Skeletal muscle satellite cell (primary cell): ENCODE measurements around the gene RHOC.

Experiments used
- H3K27me3 ChIP-seq: 2 replicates; pipeline ENCODE4 v1.7.0; 2013; ENCODE audit warnings: low read length; ENCODE audit not compliant: control insufficient read depth, insufficient read depth
- H3K36me3 ChIP-seq: 2 replicates; pipeline ENCODE4 v1.7.0; 2013; ENCODE audit warnings: mild to moderate bottlenecking, control low read depth, low read length; ENCODE audit not compliant: insufficient read depth
- H3K4me1 ChIP-seq: 2 replicates; pipeline ENCODE4 v1.7.0; 2013; ENCODE audit warnings: low read length; ENCODE audit not compliant: control insufficient read depth, insufficient read depth
- H3K4me2 ChIP-seq: 2 replicates; pipeline ENCODE4 v1.7.0; 2013; ENCODE audit warnings: mild to moderate bottlenecking, low read length
- H3K4me3 ChIP-seq: 2 replicates; pipeline ENCODE4 v1.7.0; 2013; ENCODE audit warnings: low read length
- H3K9ac ChIP-seq: 2 replicates; pipeline ENCODE4 v1.7.0; 2013; ENCODE audit warnings: mild to moderate bottlenecking, low read depth, low read length, moderate library complexity
- H3K9me3 ChIP-seq: replicated peaks from 2 replicates; pipeline ENCODE4 v1.7.0; 2013; ENCODE audit warnings: mild to moderate bottlenecking, control low read depth, low read length

Gene RHOC

GRCh38 chr1:112674440-112674985, 32.4 kb downstream of the RHOC start, which contains the start of gene MOV10:
MOV10 (plus strand) TSS chr1:112674659; CDS start chr1:112674913, 254 bp downstream.
- Histone ChIP-seq H3K36me3 (peaks cover 28% of the 10 kb centered on the region), H3K4me3 (peak within 1 kb of the TSS; percentile 80), H3K4me1 (peaks cover 22% of the 10 kb centered on the region)

GRCh38 chr1:112673592-112674439, 33.1 kb downstream of the RHOC start:
- peaks cover 35% of the 10 kb centered on the region for H3K36me3 ChIP-seq
- peak overlapping the region; percentile 80 for H3K4me3 ChIP-seq
- peaks cover 22% of the 10 kb centered on the region for H3K4me1 ChIP-seq
- peak overlapping the region; percentile 86 for H3K9ac ChIP-seq
- peak overlapping the region; percentile 93 for H3K4me2 ChIP-seq
- H3K9me3 ChIP-seq = no peaks in the 10 kb centered on the region
- no peaks in the 10 kb centered on the region for H3K27me3 ChIP-seq

More at GRCh38 chr1:112674440-112674985, 32.4 kb downstream of the RHOC start, which contains the start of gene MOV10:
- no peaks in the 10 kb centered on the region for H3K9me3 ChIP-seq
- peak within 1 kb of the TSS; percentile 86 for H3K9ac ChIP-seq
- peak within 1 kb of the TSS; percentile 93 for H3K4me2 ChIP-seq
- H3K27me3 ChIP-seq = no peaks in the 10 kb centered on the region

- Histone ChIP-seq H3K4me1 (peaks cover 22% of the 10 kb centered on the region), H3K9ac (no peak overlapping the region), H3K4me3 (no peak overlapping the region), H3K36me3 (peaks cover 37% of the 10 kb centered on the region), H3K9me3 (no peaks in the 10 kb centered on the region), H3K4me2 (no peak overlapping the region), H3K27me3 (no peaks in the 10 kb centered on the region)
Measured at GRCh38 chr1:112672842-112673241, 34.1 kb downstream of the RHOC start.

GRCh38 chr1:112672009-112672408, 34.9 kb downstream of the RHOC start:
- Histone ChIP-seq H3K4me2 (no peak overlapping the region), H3K9me3 (no peaks in the 10 kb centered on the region), H3K4me1 (peaks cover 22% of the 10 kb centered on the region), H3K9ac (no peak overlapping the region), H3K36me3 (peaks cover 45% of the 10 kb centered on the region), H3K4me3 (no peak overlapping the region), H3K27me3 (no peaks in the 10 kb centered on the region)

- no peaks in the 10 kb centered on the region for H3K9me3 ChIP-seq
- no peak overlapping the region for H3K4me3 ChIP-seq
- H3K9ac ChIP-seq = no peak overlapping the region
- H3K4me1 ChIP-seq = no peaks in the 10 kb centered on the region
- peaks cover 80% of the 10 kb centered on the region for H3K36me3 ChIP-seq
- no peaks in the 10 kb centered on the region for H3K27me3 ChIP-seq
- H3K4me2 ChIP-seq = no peak overlapping the region
Measured at GRCh38 chr1:112666946-112667345, 40.0 kb downstream of the RHOC start.

- Histone ChIP-seq H3K9me3 (no peaks in the 10 kb centered on the region), H3K4me3 (no peak overlapping the region), H3K27me3 (no peaks in the 10 kb centered on the region), H3K9ac (no peak overlapping the region), H3K4me2 (no peak overlapping the region), H3K4me1 (no peaks in the 10 kb centered on the region), H3K36me3 (peaks cover 80% of the 10 kb centered on the region)
Measured at GRCh38 chr1:112665857-112666256, 41.1 kb downstream of the RHOC start.

- no peaks in the 10 kb centered on the region for H3K4me1 ChIP-seq
- no peak overlapping the region for H3K4me3 ChIP-seq
- no peaks in the 10 kb centered on the region for H3K27me3 ChIP-seq
- no peaks in the 10 kb centered on the region for H3K9me3 ChIP-seq
- no peak overlapping the region for H3K4me2 ChIP-seq
- no peak overlapping the region for H3K9ac ChIP-seq
- peaks cover 64% of the 10 kb centered on the region for H3K36me3 ChIP-seq
Measured at GRCh38 chr1:112651205-112651604, 55.7 kb downstream of the RHOC start.
